ENCODE results near the gene LRRC4. TPM values are rescaled to one million over a fixed set of nuclear protein-coding genes. Genes with fewer than 3 reads are reported as not detected.
A peak's percentile ranks its signal among the peaks of the same experiment; 100 is the strongest.

Gene LRRC4
- total and polyA plus RNA-seq, 5 donors, result 3.5 to 13.8 (median 5.6) TPM

- no peak overlapping the region for H3K27ac ChIP-seq (ENCODE audit: low read length)
- ATAC-seq (peak; percentile 65 to 88), DNase-seq (no peak)
- peaks cover 4% of the 10 kb centered on the region for H3K4me1 ChIP-seq (ENCODE audit: control insufficient read depth, insufficient read depth, low read length)
- WGBS, result 72% methylated on average over 8 of the region's 8 CpGs
- no peaks in the 10 kb centered on the region for H3K9me3 ChIP-seq (ENCODE audit: control insufficient read depth, low read length)
- H3K27me3 ChIP-seq (ENCODE audit: control insufficient read depth, insufficient read depth), result no peaks in the 10 kb centered on the region
- intact Hi-C loops (cut with DNase I), result no loop called here
- H3K4me3 ChIP-seq (ENCODE audit: low read length), result no peak overlapping the region
Measured at GRCh38 chr7:128017862-128018845, 13.1 kb downstream of the LRRC4 start.

GRCh38 chr7:128017460-128017859 lies 13.8 kb downstream of the LRRC4 start:
- no peaks in the 10 kb centered on the region for H3K27me3 ChIP-seq (ENCODE audit: control insufficient read depth, insufficient read depth)
- 87% methylated on average over 6 of the region's 6 CpGs for WGBS
- intact Hi-C loops (cut with DNase I), result no loop called here
- ATAC-seq, result no peak
- no peak for DNase-seq
- no peaks in the 10 kb centered on the region for H3K9me3 ChIP-seq (ENCODE audit: control insufficient read depth, low read length)
- H3K27ac ChIP-seq (ENCODE audit: low read length), result no peak overlapping the region
- H3K4me1 ChIP-seq (ENCODE audit: control insufficient read depth, insufficient read depth, low read length), result peaks cover 4% of the 10 kb centered on the region
- no peak overlapping the region for H3K4me3 ChIP-seq (ENCODE audit: low read length)

- peaks cover 8% of the 10 kb centered on the region for H3K4me1 ChIP-seq (ENCODE audit: control insufficient read depth, insufficient read depth, low read length)
- no peak overlapping the region for H3K4me3 ChIP-seq (ENCODE audit: low read length)
- intact Hi-C loops (cut with DNase I), result no loop called here
- H3K27me3 ChIP-seq (ENCODE audit: control insufficient read depth, insufficient read depth), result no peaks in the 10 kb centered on the region
- H3K9me3 ChIP-seq (ENCODE audit: control insufficient read depth, low read length), result no peaks in the 10 kb centered on the region
- DNase-seq (no peak), ATAC-seq (no peak)
- H3K27ac ChIP-seq (ENCODE audit: low read length), result no peak overlapping the region
- 82% methylated on average over 4 of the region's 4 CpGs for WGBS
Measured at GRCh38 chr7:128014811-128015210, 16.4 kb downstream of the LRRC4 start.

GRCh38 chr7:128011131-128011661 lies 20.0 kb downstream of the LRRC4 start:
- peak; percentile 61 to 78 for ATAC-seq
- DNase-seq, result no peak
- H3K27ac ChIP-seq (ENCODE audit: low read length), result peak overlapping the region; percentile 21
- H3K9me3 ChIP-seq (ENCODE audit: control insufficient read depth, low read length), result no peaks in the 10 kb centered on the region
- H3K4me1 ChIP-seq (ENCODE audit: control insufficient read depth, insufficient read depth, low read length), result peaks cover 10% of the 10 kb centered on the region
- WGBS, result 42% methylated on average over 2 of the region's 2 CpGs
- no peaks in the 10 kb centered on the region for H3K27me3 ChIP-seq (ENCODE audit: control insufficient read depth, insufficient read depth)
- H3K4me3 ChIP-seq (ENCODE audit: low read length), result no peak overlapping the region
- intact Hi-C loops (cut with DNase I), result no loop called here

- H3K27me3 ChIP-seq (ENCODE audit: control insufficient read depth, insufficient read depth), result no peaks in the 10 kb centered on the region
- intact Hi-C loops (cut with DNase I), result no loop called here
- peaks cover 10% of the 10 kb centered on the region for H3K4me1 ChIP-seq (ENCODE audit: control insufficient read depth, insufficient read depth, low read length)
- ATAC-seq (peak; percentile 33), DNase-seq (no peak)
- 74% methylated on average over 7 of the region's 7 CpGs for WGBS
- H3K27ac ChIP-seq (ENCODE audit: low read length), result peak overlapping the region; percentile 43
- no peaks in the 10 kb centered on the region for H3K9me3 ChIP-seq (ENCODE audit: control insufficient read depth, low read length)
- no peak overlapping the region for H3K4me3 ChIP-seq (ENCODE audit: low read length)
Measured at GRCh38 chr7:128010391-128011127, 20.7 kb downstream of the LRRC4 start.

GRCh38 chr7:128008744-128009143 lies 22.5 kb downstream of the LRRC4 start:
- WGBS, result 92% methylated on average over 2 of the region's 2 CpGs
- intact Hi-C loops (cut with DNase I), result no loop called here
- Histone ChIP-seq H3K27me3 (ENCODE audit: control insufficient read depth, insufficient read depth) (no peaks in the 10 kb centered on the region), H3K4me3 (ENCODE audit: low read length) (no peak overlapping the region), H3K27ac (ENCODE audit: low read length) (no peak overlapping the region), H3K4me1 (ENCODE audit: control insufficient read depth, insufficient read depth, low read length) (peaks cover 14% of the 10 kb centered on the region), H3K9me3 (ENCODE audit: control insufficient read depth, low read length) (no peaks in the 10 kb centered on the region)
- ATAC-seq (no peak), DNase-seq (no peak)

GRCh38 chr7:128008141-128008540 lies 23.1 kb downstream of the LRRC4 start:
- DNase-seq, result no peak
- WGBS, result 76% methylated on average over 5 of the region's 5 CpGs
- Histone ChIP-seq H3K9me3 (ENCODE audit: control insufficient read depth, low read length) (no peaks in the 10 kb centered on the region), H3K27me3 (ENCODE audit: control insufficient read depth, insufficient read depth) (no peaks in the 10 kb centered on the region), H3K27ac (ENCODE audit: low read length) (no peak overlapping the region), H3K4me3 (ENCODE audit: low read length) (no peak overlapping the region), H3K4me1 (ENCODE audit: control insufficient read depth, insufficient read depth, low read length) (peaks cover 14% of the 10 kb centered on the region)
- intact Hi-C loops (cut with DNase I), result no loop called here
- no peak for ATAC-seq

- H3K27me3 ChIP-seq (ENCODE audit: control insufficient read depth, insufficient read depth), result no peaks in the 10 kb centered on the region
Measured at GRCh38 chr7:128007303-128007680, 23.9 kb downstream of the LRRC4 start.

GRCh38 chr7:128006550-128007302 lies 24.5 kb downstream of the LRRC4 start:
- peaks cover 14% of the 10 kb centered on the region for H3K4me1 ChIP-seq (ENCODE audit: control insufficient read depth, insufficient read depth, low read length)
- DNase-seq, result no peak

More at GRCh38 chr7:128007303-128007680, 23.9 kb downstream of the LRRC4 start:
- intact Hi-C loops (cut with DNase I), result no loop called here
- no peak for ATAC-seq
- no peak for DNase-seq
- no peaks in the 10 kb centered on the region for H3K9me3 ChIP-seq (ENCODE audit: control insufficient read depth, low read length)
- H3K4me1 ChIP-seq (ENCODE audit: control insufficient read depth, insufficient read depth, low read length), result peaks cover 14% of the 10 kb centered on the region
- H3K4me3 ChIP-seq (ENCODE audit: low read length), result no peak overlapping the region
- H3K27ac ChIP-seq (ENCODE audit: low read length), result no peak overlapping the region
- 74% methylated on average over 3 of the region's 3 CpGs for WGBS

GRCh38 chr7:128005759-128006159 lies 25.5 kb downstream of the LRRC4 start:
- no peak overlapping the region for H3K4me3 ChIP-seq (ENCODE audit: low read length)
- peaks cover 13% of the 10 kb centered on the region for H3K4me1 ChIP-seq (ENCODE audit: control insufficient read depth, insufficient read depth, low read length)
- intact Hi-C loops (cut with DNase I), result no loop called here
- no peak overlapping the region for H3K27ac ChIP-seq (ENCODE audit: low read length)
- no peak for DNase-seq
- no peaks in the 10 kb centered on the region for H3K9me3 ChIP-seq (ENCODE audit: control insufficient read depth, low read length)
- ATAC-seq, result no peak
- no peaks in the 10 kb centered on the region for H3K27me3 ChIP-seq (ENCODE audit: control insufficient read depth, insufficient read depth)
- 76% methylated on average over 3 of the region's 3 CpGs for WGBS

More at GRCh38 chr7:128006550-128007302, 24.5 kb downstream of the LRRC4 start:
- H3K27me3 ChIP-seq (ENCODE audit: control insufficient read depth, insufficient read depth), result no peaks in the 10 kb centered on the region
- WGBS, result 95% methylated on average over 8 of the region's 8 CpGs
- no peak for ATAC-seq
- no peaks in the 10 kb centered on the region for H3K9me3 ChIP-seq (ENCODE audit: control insufficient read depth, low read length)
- H3K4me3 ChIP-seq (ENCODE audit: low read length), result no peak overlapping the region
- intact Hi-C loops (cut with DNase I), result no loop called here
- H3K27ac ChIP-seq (ENCODE audit: low read length), result no peak overlapping the region

Measured in right cardiac atrium (tissue), 5 donors.